SH-SY5Y (cell line): ENCODE data around the gene KRT83.

Experiments used
- GATA2 ChIP-seq: IDR thresholded peaks from 2 replicates; pipeline ENCODE4 v1.6.1; 2011; ENCODE audit warnings: mild to moderate bottlenecking, low read depth, low read length
- GATA3 ChIP-seq: IDR thresholded peaks from 2 replicates; pipeline ENCODE4 v1.6.1; 2011; ENCODE audit warnings: low read depth, mild to moderate bottlenecking, low read length, moderate library complexity

DNA sequence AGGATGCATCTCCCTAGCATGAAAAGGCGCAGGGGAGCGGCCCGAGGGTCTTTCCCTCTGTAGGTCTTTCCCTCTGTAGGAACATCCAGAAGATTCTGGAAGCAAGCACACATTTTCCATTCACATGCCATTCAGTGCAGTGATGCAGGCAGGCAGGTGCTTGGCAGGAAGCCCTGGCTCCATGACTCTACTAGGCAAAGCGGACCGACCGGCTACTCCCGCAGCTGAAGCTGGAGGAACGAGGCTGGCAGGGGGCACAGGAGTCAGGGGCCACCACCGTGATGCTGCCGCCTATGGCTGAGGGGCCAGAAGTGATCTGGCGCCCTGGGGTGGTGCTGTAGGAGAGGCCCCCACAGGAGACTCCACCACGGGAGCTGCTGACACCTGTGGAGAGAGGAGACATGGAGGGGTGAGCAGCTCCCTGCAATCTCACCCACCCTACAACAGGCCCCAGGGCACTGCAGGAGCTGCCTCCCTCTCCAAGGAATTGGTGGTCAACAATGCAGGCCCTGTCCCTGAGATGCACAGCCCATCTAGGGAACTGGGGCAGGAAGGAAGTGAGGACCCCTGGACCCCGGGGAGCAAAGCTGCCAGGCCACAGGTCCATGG, 39.6 kb upstream of the KRT83 start:
- TF ChIP-seq GATA2 (no peak), GATA3 (no peak)
